Effector memory CD4-positive, alpha-beta T cell (primary cell): ENCODE results near the gene SHH.

ENCODE experiments used
- DNase-seq, 3 donors: peaks; one replicate each; pipeline ENCODE4 v3.0.0-alpha.2; 2020
- H3K27ac ChIP-seq: 2 replicates; pipeline ENCODE4 v1.7.0; 2013; ENCODE audit warnings: mild to moderate bottlenecking, low read length, moderate library complexity; ENCODE audit not compliant: insufficient read depth, poor library complexity, severe bottlenecking
- H3K27me3 ChIP-seq: replicated peaks from 2 replicates; pipeline ENCODE4 v1.7.0; 2013; ENCODE audit warnings: mild to moderate bottlenecking, low read length; ENCODE audit not compliant: insufficient read depth, control insufficient read depth, poor library complexity, severe bottlenecking
- H3K36me3 ChIP-seq: 2 replicates; pipeline ENCODE4 v1.7.0; 2013; ENCODE audit warnings: mild to moderate bottlenecking, low read length, moderate library complexity; ENCODE audit not compliant: control insufficient read depth, insufficient read depth
- H3K4me1 ChIP-seq: 2 replicates; pipeline ENCODE4 v1.7.0; 2013; ENCODE audit warnings: low read length, mild to moderate bottlenecking; ENCODE audit not compliant: control insufficient read depth, insufficient read depth, poor library complexity, severe bottlenecking
- H3K4me3 ChIP-seq: 2 replicates; pipeline ENCODE4 v1.7.0; 2013; ENCODE audit warnings: low read length, low read depth, mild to moderate bottlenecking; ENCODE audit not compliant: insufficient read depth, poor library complexity, severe bottlenecking
- H3K9me3 ChIP-seq: 2 replicates; pipeline ENCODE4 v1.7.0; 2013; ENCODE audit warnings: mild to moderate bottlenecking, low read length, moderate library complexity; ENCODE audit not compliant: control insufficient read depth

The SHH gene

GRCh38 chr7:155807789-155808548, 4.3 kb downstream of the SHH start:
- H3K4me3 ChIP-seq: no peak overlapping the region
- peaks cover 79% of the 10 kb centered on the region for H3K27me3 ChIP-seq
- H3K27ac ChIP-seq: no peak overlapping the region
- H3K36me3 ChIP-seq: no peaks in the 10 kb centered on the region
- no peak for DNase-seq
- H3K9me3 ChIP-seq: no peaks in the 10 kb centered on the region
- H3K4me1 ChIP-seq: peaks cover 30% of the 10 kb centered on the region

GRCh38 chr7:155807065-155807671, 5.1 kb downstream of the SHH start:
- Histone ChIP-seq H3K4me1 (peaks cover 30% of the 10 kb centered on the region), H3K27ac (no peak overlapping the region), H3K27me3 (peaks cover 77% of the 10 kb centered on the region), H3K36me3 (no peaks in the 10 kb centered on the region), H3K4me3 (no peak overlapping the region), H3K9me3 (no peaks in the 10 kb centered on the region)
- DNase-seq: no peak

DNA sequence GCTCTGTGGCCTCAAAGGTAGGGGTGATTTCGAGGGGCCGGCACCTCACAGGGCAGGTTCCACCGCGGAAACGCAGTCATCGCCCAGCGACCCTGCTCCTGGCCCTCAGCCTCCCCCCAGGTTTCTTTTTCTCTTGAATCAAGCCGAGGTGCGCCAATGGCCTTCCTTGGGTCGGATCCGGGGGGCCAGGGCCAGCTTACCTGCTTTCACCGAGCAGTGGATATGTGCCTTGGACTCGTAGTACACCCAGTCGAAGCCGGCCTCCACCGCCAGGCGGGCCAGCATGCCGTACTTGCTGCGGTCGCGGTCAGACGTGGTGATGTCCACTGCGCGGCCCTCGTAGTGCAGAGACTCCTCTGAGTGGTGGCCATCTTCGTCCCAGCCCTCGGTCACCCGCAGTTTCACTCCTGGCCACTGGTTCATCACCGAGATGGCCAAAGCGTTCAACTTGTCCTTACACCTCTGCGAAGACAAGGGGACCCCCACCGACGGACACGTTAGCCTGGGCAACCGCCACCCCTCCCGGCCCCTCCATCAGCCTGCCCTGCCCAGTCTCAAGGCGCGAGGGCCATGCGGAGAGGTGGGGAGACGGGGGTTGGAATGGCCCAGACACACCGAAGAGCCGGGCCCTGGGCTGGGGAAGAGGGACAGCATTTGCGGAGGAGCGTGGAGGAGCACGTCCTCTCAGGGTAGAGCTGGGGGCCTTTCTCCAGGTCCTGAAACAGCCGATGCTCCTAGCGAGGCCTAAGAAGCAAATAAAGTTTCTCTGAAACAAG, 6.0 kb downstream of the SHH start:
- no peaks in the 10 kb centered on the region for H3K36me3 ChIP-seq
- peaks cover 27% of the 10 kb centered on the region for H3K4me1 ChIP-seq
- no peak for DNase-seq
- H3K9me3 ChIP-seq: no peaks in the 10 kb centered on the region
- peaks cover 73% of the 10 kb centered on the region for H3K27me3 ChIP-seq
- H3K27ac ChIP-seq: no peak overlapping the region
- peak overlapping the region; percentile 46 for H3K4me3 ChIP-seq

DNA sequence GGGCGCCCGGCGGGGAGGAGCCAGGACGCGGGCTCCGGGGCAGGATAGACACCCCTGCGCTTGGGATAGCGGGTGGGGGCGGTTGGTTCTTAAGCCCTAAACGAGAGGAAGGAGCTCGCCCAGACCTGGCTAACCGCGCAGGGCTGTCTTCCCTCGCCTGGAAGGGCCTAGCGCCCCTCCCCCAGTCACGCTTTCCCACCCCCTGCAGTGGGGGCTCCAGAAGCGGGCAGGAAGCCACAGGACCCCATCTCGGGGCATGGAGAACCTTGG, 6.5 kb downstream of the SHH start:
- H3K4me1 ChIP-seq: peaks cover 27% of the 10 kb centered on the region
- DNase-seq: no peak
- H3K9me3 ChIP-seq: no peaks in the 10 kb centered on the region
- H3K27me3 ChIP-seq: peaks cover 73% of the 10 kb centered on the region
- no peaks in the 10 kb centered on the region for H3K36me3 ChIP-seq
- peak overlapping the region; percentile 46 for H3K4me3 ChIP-seq
- no peak overlapping the region for H3K27ac ChIP-seq

- H3K36me3 ChIP-seq: no peaks in the 10 kb centered on the region
- peaks cover 68% of the 10 kb centered on the region for H3K27me3 ChIP-seq
- peak in 1 of 3 donors; percentile 24 for DNase-seq
- peaks cover 27% of the 10 kb centered on the region for H3K4me1 ChIP-seq
- H3K9me3 ChIP-seq: no peaks in the 10 kb centered on the region
- H3K4me3 ChIP-seq: peak overlapping the region; percentile 46
- H3K27ac ChIP-seq: no peak overlapping the region
Measured at GRCh38 chr7:155804897-155805825, 7.1 kb downstream of the SHH start.

- Histone ChIP-seq H3K4me1 (peaks cover 27% of the 10 kb centered on the region), H3K4me3 (no peak overlapping the region), H3K27me3 (peaks cover 64% of the 10 kb centered on the region), H3K36me3 (no peaks in the 10 kb centered on the region), H3K9me3 (no peaks in the 10 kb centered on the region), H3K27ac (no peak overlapping the region)
- DNase-seq: no peak
Measured at GRCh38 chr7:155804431-155804831, 7.8 kb downstream of the SHH start.

GRCh38 chr7:155803418-155804376, 8.6 kb downstream of the SHH start:
- no peaks in the 10 kb centered on the region for H3K9me3 ChIP-seq
- H3K27me3 ChIP-seq: peaks cover 56% of the 10 kb centered on the region
- H3K4me3 ChIP-seq: peak overlapping the region; percentile 35
- DNase-seq: no peak
- no peak overlapping the region for H3K27ac ChIP-seq
- H3K4me1 ChIP-seq: peaks cover 27% of the 10 kb centered on the region
- H3K36me3 ChIP-seq: no peaks in the 10 kb centered on the region

DNA sequence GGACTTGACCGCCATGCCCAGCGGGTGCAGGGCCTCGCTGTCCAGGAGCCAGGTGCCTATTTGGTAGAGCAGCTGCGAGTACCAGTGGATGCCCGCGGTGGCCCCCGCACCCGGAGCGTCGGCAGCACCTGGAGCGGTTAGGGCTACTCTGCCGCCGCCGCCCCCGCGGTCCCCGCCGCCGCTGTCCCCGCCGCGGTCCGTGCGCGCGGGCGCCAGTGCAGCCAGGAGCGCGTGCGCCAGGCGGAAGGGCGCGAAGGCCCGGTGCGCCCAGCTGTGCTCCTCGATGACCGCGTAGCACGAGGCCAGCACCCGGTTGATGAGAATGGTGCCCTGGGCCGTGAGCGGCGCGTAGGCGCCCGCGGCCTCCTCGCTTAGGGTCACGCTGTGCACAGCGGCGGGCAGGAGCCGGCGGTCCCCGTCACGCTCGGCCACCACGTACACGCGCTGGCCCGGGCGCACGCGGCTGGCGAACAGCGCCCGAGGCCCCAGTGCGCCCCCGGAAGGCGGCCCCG, 9.3 kb downstream of the SHH start:
- H3K4me3 ChIP-seq: no peak overlapping the region
- H3K27ac ChIP-seq: no peak overlapping the region
- no peaks in the 10 kb centered on the region for H3K36me3 ChIP-seq
- peaks cover 50% of the 10 kb centered on the region for H3K27me3 ChIP-seq
- no peak for DNase-seq
- no peaks in the 10 kb centered on the region for H3K9me3 ChIP-seq
- H3K4me1 ChIP-seq: peaks cover 27% of the 10 kb centered on the region

- H3K27ac ChIP-seq: no peak overlapping the region
- DNase-seq: no peak
- H3K27me3 ChIP-seq: peaks cover 43% of the 10 kb centered on the region
- no peaks in the 10 kb centered on the region for H3K36me3 ChIP-seq
- peaks cover 27% of the 10 kb centered on the region for H3K4me1 ChIP-seq
- no peaks in the 10 kb centered on the region for H3K9me3 ChIP-seq
- H3K4me3 ChIP-seq: no peak overlapping the region
Measured at GRCh38 chr7:155802291-155802690, 10.0 kb downstream of the SHH start.
